GM18519 (cell line): Measurements from ENCODE around the gene COLEC11.

Source experiments
- ATAC-seq: cut with Tn5 transposase; IDR thresholded peaks from one replicate; pipeline ENCODE4 v1.9.1; 2021; ENCODE audit warnings: mild to moderate bottlenecking, moderate library complexity; ENCODE audit not compliant: unreplicated experiment, low FRiP score

COLEC11 gene

GRCh38 chr2:3666613-3666975 lies 71.7 kb downstream of the COLEC11 start:
- no peak for ATAC-seq

- ATAC-seq = no peak
Measured at GRCh38 chr2:3667151-3667631, 72.3 kb downstream of the COLEC11 start.

- ATAC-seq = no peak
Measured at GRCh38 chr2:3669656-3670055, 74.7 kb downstream of the COLEC11 start.

- no peak for ATAC-seq
Measured at GRCh38 chr2:3670376-3670775, 75.5 kb downstream of the COLEC11 start.

GRCh38 chr2:3670941-3671340 lies 76.0 kb downstream of the COLEC11 start:
- ATAC-seq = no peak

GRCh38 chr2:3672861-3673678 lies 78.2 kb downstream of the COLEC11 start:
- ATAC-seq = no peak

GRCh38 chr2:3674066-3674845 lies 79.3 kb downstream of the COLEC11 start:
- ATAC-seq = no peak

GRCh38 chr2:3675687-3676086 lies 80.8 kb downstream of the COLEC11 start:
- ATAC-seq = no peak

- ATAC-seq = no peak
Measured at GRCh38 chr2:3677436-3677835, 82.5 kb downstream of the COLEC11 start.

- no peak for ATAC-seq
Measured at GRCh38 chr2:3678212-3678611, 83.3 kb downstream of the COLEC11 start.

- ATAC-seq = no peak
Measured at GRCh38 chr2:3679180-3679579, 84.3 kb downstream of the COLEC11 start.

GRCh38 chr2:3679616-3680393 lies 84.9 kb downstream of the COLEC11 start:
- ATAC-seq = no peak

GRCh38 chr2:3680548-3681345 lies 85.8 kb downstream of the COLEC11 start:
- no peak for ATAC-seq

- ATAC-seq = no peak
Measured at GRCh38 chr2:3681625-3682024, 86.7 kb downstream of the COLEC11 start.

GRCh38 chr2:3682811-3683210 lies 87.9 kb downstream of the COLEC11 start:
- ATAC-seq = no peak

GRCh38 chr2:3683748-3684454 lies 89.0 kb downstream of the COLEC11 start:
- ATAC-seq = no peak

- ATAC-seq = no peak
Measured at GRCh38 chr2:3689998-3690748, 95.3 kb downstream of the COLEC11 start.

- no peak for ATAC-seq
Measured at GRCh38 chr2:3692375-3692774, 97.5 kb downstream of the COLEC11 start.
